GM12872 (cell line): Measurements from ENCODE around the gene TOX3.

Source experiments
- CTCF ChIP-seq: IDR thresholded peaks from 3 replicates; pipeline ENCODE4 v1.5.1; 2011; ENCODE audit warnings: low read depth, mild to moderate bottlenecking, low read length, moderate library complexity; ENCODE audit not compliant: insufficient read depth

The TOX3 gene

GRCh38 chr16:52543654-52544053, 3.3 kb downstream of the TOX3 start:
- TF ChIP-seq CTCF: no peak

GRCh38 chr16:52540910-52541309, 6.0 kb downstream of the TOX3 start:
- TF ChIP-seq CTCF: no peak

- TF ChIP-seq CTCF: no peak
Observed at GRCh38 chr16:52539191-52539590, 7.8 kb downstream of the TOX3 start.

- no peak for TF ChIP-seq CTCF
Observed at GRCh38 chr16:52538511-52538910, 8.4 kb downstream of the TOX3 start.

- TF ChIP-seq CTCF: no peak
Observed at GRCh38 chr16:52537516-52537915, 9.4 kb downstream of the TOX3 start.

GRCh38 chr16:52535076-52535475, 11.9 kb downstream of the TOX3 start:
- no peak for TF ChIP-seq CTCF

- no peak for TF ChIP-seq CTCF
Observed at GRCh38 chr16:52533296-52533695, 13.6 kb downstream of the TOX3 start.

- no peak for TF ChIP-seq CTCF
Observed at GRCh38 chr16:52532384-52532783, 14.6 kb downstream of the TOX3 start.
